Fibroblast of lung (primary cell): ENCODE data around the gene SLC22A12. TPM values are rescaled to one million over a fixed set of nuclear protein-coding genes. Genes with fewer than 3 reads are reported as not detected.

Experiments
- DNase-seq, 2 donors: peaks; one replicate each; pipeline versions ENCODE4 v3.0.0 to v3.0.0-alpha.2; 2010; ENCODE audit warnings: low read depth in 2 of 2
- H2AFZ ChIP-seq: 2 replicates; pipeline ENCODE4 v1.5.1; 2012; ENCODE audit warnings: low read length, control low read depth, inconsistent platforms
- H3K27ac ChIP-seq: 2 replicates; pipeline ENCODE4 v1.5.1; 2011; ENCODE audit warnings: low read length, control low read depth; ENCODE audit not compliant: insufficient read depth
- H3K27me3 ChIP-seq: 2 replicates; pipeline ENCODE4 v1.5.1; 2011; ENCODE audit warnings: mild to moderate bottlenecking, low read length; ENCODE audit not compliant: control insufficient read depth, insufficient read depth
- H3K36me3 ChIP-seq: 2 replicates; pipeline ENCODE4 v1.5.1; 2011; ENCODE audit warnings: low read length; ENCODE audit not compliant: control insufficient read depth, insufficient read depth
- H3K4me1 ChIP-seq: 2 replicates; pipeline ENCODE4 v1.5.1; 2011; ENCODE audit warnings: low read length; ENCODE audit not compliant: control insufficient read depth, insufficient read depth; ENCODE audit errors: extremely low read depth
- H3K4me2 ChIP-seq: 2 replicates; pipeline ENCODE4 v1.5.1; 2011; ENCODE audit warnings: low read length, control low read depth; ENCODE audit not compliant: insufficient read depth; ENCODE audit errors: extremely low read depth
- H3K4me3 ChIP-seq, 4 experiments: fragments of 200-600 bp in 1 of 4; sonication (generic) in 1 of 4; replicated peaks in 1 of 4; 2 replicates each; pipeline ENCODE4 v1.5.1; 2011 to 2016; ENCODE audit warnings: low read length in 4 of 4, low read depth in 3 of 4, mild to moderate bottlenecking in 3 of 4, control low read depth in 2 of 4, inconsistent platforms in 1 of 4, mixed read lengths in 1 of 4; ENCODE audit not compliant: insufficient read depth in 1 of 4; ENCODE audit errors: control extremely low read depth in 1 of 4
- H3K79me2 ChIP-seq: 2 replicates; pipeline ENCODE4 v1.5.1; 2012; ENCODE audit warnings: mild to moderate bottlenecking, low read length, inconsistent platforms; ENCODE audit not compliant: control insufficient read depth, insufficient read depth
- H3K9ac ChIP-seq: 2 replicates; pipeline ENCODE4 v1.5.1; 2011; ENCODE audit warnings: mild to moderate bottlenecking, low read length, control low read depth; ENCODE audit not compliant: insufficient read depth
- H3K9me3 ChIP-seq: 2 replicates; pipeline ENCODE4 v1.5.1; 2012; ENCODE audit warnings: low read depth, low read length; ENCODE audit not compliant: control insufficient read depth, insufficient read depth
- H4K20me1 ChIP-seq: 2 replicates; pipeline ENCODE4 v1.5.1; 2011; ENCODE audit warnings: low read length; ENCODE audit not compliant: control insufficient read depth, insufficient read depth; ENCODE audit errors: extremely low read depth
- EZH2 ChIP-seq: IDR thresholded peaks from 2 replicates; pipeline ENCODE4 v1.5.1; 2012; ENCODE audit warnings: low read length, control low read depth, mild to moderate bottlenecking; ENCODE audit errors: missing control alignments
- polyA plus RNA-seq, 2 donors: library from polyadenylated mRNA; depleted of rRNA in 1 of 2; stranded (reverse) in 1 of 2; unstranded in 1 of 2; fragments of >200 nt; gene quantifications; 2 replicates each; pipeline ENCODE4 v1.2.1, GENCODE V29; 2011 to 2012; ENCODE audit warnings: missing spikeins in 1 of 2
- total RNA-seq: library from RNA; depleted of rRNA; stranded (reverse); fragments of >200 nt; gene quantifications from 2 replicates; pipeline ENCODE4 v1.2.1, GENCODE V29; 2014
- TF ChIP-seq, protein P1 (sequence below), 2 donors: IDR thresholded peaks in 1 of 2; conservative IDR thresholded peaks in 1 of 2; 1 replicate in 1 of 2; 2 replicates in 1 of 2; pipeline ENCODE4 v1.5.1; 2011 to 2012; ENCODE audit warnings: low read length in 2 of 2, control low read depth in 1 of 2, inconsistent platforms in 1 of 2, low read depth in 1 of 2, mild to moderate bottlenecking in 1 of 2

The SLC22A12 gene
- total and polyA plus RNA-seq, 2 donors (not counting 1 experiment from before 2014, with no cell fraction given) = not detected

DNA sequence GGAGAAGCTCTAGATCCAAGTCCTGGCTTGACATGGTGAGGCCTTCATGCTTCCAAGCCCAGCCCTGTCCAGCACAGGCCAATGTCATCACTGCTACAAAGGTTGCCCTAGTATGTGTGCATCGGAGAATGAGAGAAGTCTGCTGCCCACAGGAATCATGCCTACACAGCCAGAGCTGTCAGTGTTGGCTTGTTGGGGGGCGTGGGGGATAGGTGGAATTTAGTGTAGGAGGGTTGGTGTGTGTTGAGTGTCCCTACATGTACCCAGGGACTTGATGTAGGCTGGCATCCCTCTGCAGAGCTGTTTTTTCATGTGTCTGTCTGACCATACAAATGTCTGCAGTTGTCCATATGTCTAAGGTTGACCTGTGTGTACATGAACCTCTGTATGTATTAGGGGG is 37.6 kb downstream of the SLC22A12 start:
- no peaks in the 10 kb centered on the region for H3K79me2 ChIP-seq
- TF ChIP-seq, protein P1, sequence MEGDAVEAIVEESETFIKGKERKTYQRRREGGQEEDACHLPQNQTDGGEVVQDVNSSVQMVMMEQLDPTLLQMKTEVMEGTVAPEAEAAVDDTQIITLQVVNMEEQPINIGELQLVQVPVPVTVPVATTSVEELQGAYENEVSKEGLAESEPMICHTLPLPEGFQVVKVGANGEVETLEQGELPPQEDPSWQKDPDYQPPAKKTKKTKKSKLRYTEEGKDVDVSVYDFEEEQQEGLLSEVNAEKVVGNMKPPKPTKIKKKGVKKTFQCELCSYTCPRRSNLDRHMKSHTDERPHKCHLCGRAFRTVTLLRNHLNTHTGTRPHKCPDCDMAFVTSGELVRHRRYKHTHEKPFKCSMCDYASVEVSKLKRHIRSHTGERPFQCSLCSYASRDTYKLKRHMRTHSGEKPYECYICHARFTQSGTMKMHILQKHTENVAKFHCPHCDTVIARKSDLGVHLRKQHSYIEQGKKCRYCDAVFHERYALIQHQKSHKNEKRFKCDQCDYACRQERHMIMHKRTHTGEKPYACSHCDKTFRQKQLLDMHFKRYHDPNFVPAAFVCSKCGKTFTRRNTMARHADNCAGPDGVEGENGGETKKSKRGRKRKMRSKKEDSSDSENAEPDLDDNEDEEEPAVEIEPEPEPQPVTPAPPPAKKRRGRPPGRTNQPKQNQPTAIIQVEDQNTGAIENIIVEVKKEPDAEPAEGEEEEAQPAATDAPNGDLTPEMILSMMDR (conservative IDR thresholded peaks at IDR 0.05 in 1 of 2, IDR thresholded peaks at IDR 0.05 in 1 of 2; ENCODE audit: low read depth in 1 of 2, low read length in 2 of 2) = no peak
- TF ChIP-seq EZH2 = no peak

DNA sequence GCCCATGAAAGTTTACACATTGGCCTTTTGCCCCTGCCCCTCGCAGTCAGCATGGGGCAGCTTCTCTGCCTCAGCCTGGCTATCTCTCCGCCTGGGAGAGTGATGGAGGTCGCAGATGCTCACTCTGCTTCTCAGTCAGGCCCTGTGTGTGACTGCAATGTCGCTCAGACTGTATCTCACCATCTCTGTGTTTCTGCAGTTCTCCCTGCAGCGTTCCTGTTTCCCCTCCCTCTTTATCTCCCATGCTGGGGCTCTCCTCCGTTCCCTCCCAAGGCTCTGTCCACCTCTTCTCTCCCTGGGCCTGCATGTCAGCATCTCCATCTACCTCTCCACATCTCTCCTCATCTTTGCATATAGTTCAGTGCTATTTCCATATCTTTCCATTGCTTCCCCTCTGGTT is 38.1 kb downstream of the SLC22A12 start:
- no peak overlapping the region for H3K4me3 ChIP-seq
- peaks cover 2% of the 10 kb centered on the region for H3K27me3 ChIP-seq
- no peak overlapping the region for H2AFZ ChIP-seq
- no peak overlapping the region for H3K27ac ChIP-seq
- no peaks in the 10 kb centered on the region for H3K4me1 ChIP-seq
- H3K79me2 ChIP-seq = no peaks in the 10 kb centered on the region
- no peak overlapping the region for H3K4me2 ChIP-seq
- no peaks in the 10 kb centered on the region for H3K36me3 ChIP-seq
- no peak overlapping the region for H3K9ac ChIP-seq
- no peaks in the 10 kb centered on the region for H3K9me3 ChIP-seq
- no peak for TF ChIP-seq EZH2
- TF ChIP-seq, protein P1 (conservative IDR thresholded peaks at IDR 0.05 in 1 of 2, IDR thresholded peaks at IDR 0.05 in 1 of 2; ENCODE audit: low read depth in 1 of 2, low read length in 2 of 2) = no peak
- no peak for DNase-seq
- no peaks in the 10 kb centered on the region for H4K20me1 ChIP-seq

More for the DNA sequence above, 37.6 kb downstream of the SLC22A12 start:
- Histone ChIP-seq H3K9me3 (no peaks in the 10 kb centered on the region), H3K4me2 (no peak overlapping the region), H3K27me3 (peaks cover 2% of the 10 kb centered on the region), H3K36me3 (no peaks in the 10 kb centered on the region), H2AFZ (no peak overlapping the region), H4K20me1 (no peaks in the 10 kb centered on the region), H3K4me3 (no peak overlapping the region), H3K27ac (no peak overlapping the region), H3K9ac (no peak overlapping the region), H3K4me1 (no peaks in the 10 kb centered on the region)
- no peak for DNase-seq

DNA sequence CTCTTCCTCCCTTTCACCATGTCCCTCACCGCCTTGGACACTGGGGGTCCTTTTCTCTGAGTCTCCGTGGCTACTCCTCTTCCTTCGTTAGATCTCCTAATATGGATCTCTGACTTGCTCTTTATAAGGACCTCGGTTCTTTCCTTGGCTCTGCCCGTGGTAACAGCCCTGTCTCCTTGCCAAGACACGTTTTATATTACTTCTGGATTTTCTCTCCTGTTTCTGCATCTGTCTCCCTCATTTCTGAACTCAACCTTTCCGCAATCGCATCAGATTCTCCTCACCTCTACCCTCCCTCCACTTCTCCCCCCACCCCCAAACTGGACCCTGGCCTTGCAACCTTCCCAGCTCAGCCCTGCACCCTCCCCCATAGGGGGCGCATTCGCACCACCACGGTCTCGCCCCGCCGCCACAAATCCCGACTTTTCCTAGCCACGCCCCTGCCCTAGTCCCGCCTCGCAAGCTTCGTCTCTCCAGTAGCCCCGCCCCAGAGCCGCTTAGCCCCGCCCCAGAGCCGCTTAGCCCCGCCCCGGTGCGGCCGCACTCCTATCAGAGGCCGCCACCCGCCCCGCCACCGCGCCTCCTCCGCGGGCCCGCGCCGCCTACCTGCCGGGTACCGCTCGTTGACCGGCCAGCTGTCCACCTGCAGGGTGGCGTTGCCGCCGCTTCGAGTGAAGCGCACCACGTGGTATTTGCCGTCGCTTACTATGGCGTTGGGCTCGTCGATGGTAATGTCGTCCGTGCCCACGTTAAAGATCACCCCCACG is 39.0 kb downstream of the SLC22A12 start:
- H3K27ac ChIP-seq = no peak overlapping the region
- no peaks in the 10 kb centered on the region for H3K9me3 ChIP-seq

More for the DNA sequence above, 39.0 kb downstream of the SLC22A12 start:
- no peaks in the 10 kb centered on the region for H4K20me1 ChIP-seq
- no peak for TF ChIP-seq EZH2
- TF ChIP-seq, protein P1 (conservative IDR thresholded peaks at IDR 0.05 in 1 of 2, IDR thresholded peaks at IDR 0.05 in 1 of 2; ENCODE audit: low read depth in 1 of 2, low read length in 2 of 2) = no peak
- DNase-seq = no peak
- no peaks in the 10 kb centered on the region for H3K79me2 ChIP-seq
- H3K27me3 ChIP-seq = no peaks in the 10 kb centered on the region
- H2AFZ ChIP-seq = no peak overlapping the region
- H3K4me1 ChIP-seq = no peaks in the 10 kb centered on the region
- no peak overlapping the region for H3K4me3 ChIP-seq
- H3K36me3 ChIP-seq = no peaks in the 10 kb centered on the region
- H3K9ac ChIP-seq = no peak overlapping the region
- H3K4me2 ChIP-seq = no peak overlapping the region
